ENCODE measurements around the gene ANAPC10.
"Not testable (repeated sequence)": the region's sequence is repeated elsewhere in the genome, so short reads cannot be mapped to it uniquely, and the experiment has no call there.

Gene ANAPC10

DNA sequence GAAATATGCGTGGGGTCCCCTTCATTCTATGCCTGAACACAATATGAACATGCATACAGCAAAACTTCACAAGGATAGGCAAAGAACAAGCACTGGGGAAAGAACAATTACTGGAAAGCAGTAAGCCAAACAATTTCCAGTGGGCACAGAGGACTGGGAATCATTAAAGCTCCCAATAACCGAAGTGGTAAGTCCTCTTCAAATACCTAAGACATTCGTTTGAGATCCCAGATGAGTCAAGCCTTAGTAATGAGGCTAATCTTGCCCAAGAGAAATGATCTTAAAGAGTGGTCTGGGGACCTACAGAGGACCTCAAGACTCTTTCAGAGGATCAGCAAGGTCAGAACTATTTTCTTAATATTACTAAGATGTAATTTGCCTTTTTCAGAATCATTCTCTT, 28.6 kb downstream of the ANAPC10 start:
- DNase-seq, result no peak

DNA sequence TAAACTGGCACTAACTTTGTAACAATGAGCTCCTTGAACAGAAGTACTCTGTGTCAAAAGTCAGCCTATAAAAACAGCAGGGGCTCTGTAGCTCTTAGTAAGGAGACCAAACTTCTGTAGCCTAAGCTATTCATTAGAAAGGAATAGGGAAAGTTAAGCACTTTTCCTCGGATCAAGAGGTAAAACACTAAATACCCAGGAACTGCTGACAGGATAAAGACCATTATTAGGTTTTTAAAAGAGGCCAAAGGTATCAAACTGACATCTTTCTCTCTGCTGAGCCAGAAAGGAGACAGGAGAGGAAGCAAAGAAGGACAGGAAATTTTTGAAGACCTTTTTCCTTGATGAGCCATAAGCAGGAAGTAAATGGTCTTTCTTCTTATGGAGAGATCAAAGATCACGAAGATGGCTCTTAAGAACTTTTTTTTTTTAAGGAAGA, 31.9 kb downstream of the ANAPC10 start:
- DNase-seq, result no peak

DNA sequence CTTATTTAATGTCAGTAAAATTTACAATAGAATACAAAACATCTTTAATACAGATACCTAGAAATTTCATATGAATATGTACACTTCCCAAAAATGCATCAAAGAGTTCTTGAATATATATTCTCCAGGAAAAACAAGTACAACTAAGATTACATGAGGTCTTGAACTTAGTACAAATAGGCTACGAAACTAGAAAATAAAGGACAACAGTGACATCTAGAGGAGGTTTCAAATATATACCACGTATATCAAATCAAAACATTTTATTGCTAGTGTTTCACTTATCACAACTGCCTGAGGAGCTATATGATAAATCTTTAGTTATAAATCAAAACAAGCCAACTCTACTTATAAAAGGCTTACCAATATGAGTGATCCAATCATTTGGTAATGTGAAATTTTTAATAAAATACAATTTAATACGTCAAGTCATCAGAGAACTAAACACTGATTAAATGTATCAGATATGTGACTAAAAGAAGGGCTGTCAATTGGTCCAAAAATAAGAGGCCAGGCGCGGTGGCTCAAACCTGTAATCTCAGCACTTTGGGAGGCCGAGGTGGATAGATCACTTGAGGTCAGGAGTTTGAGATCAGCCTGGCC, 36.6 kb downstream of the ANAPC10 start:
- no peak for DNase-seq

DNA sequence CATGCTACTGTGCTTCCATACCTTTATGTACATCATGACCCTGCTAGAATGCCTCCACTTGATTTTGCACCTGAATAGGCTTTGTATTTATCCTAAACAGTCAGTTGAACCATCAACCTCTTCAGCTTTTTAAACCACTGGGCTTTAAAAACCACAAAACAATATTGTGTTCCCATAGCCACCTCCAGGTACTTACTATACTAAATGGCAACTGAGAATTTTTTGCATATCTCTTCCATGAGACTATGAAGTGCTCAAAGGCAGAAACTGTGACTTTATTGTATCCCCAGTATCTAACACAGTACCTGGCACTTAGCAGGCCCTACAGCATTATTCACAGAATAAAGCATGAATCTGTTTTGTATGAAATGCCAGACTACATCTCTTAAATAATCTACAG, 39.7 kb downstream of the ANAPC10 start:
- DNase-seq, result no peak

DNA sequence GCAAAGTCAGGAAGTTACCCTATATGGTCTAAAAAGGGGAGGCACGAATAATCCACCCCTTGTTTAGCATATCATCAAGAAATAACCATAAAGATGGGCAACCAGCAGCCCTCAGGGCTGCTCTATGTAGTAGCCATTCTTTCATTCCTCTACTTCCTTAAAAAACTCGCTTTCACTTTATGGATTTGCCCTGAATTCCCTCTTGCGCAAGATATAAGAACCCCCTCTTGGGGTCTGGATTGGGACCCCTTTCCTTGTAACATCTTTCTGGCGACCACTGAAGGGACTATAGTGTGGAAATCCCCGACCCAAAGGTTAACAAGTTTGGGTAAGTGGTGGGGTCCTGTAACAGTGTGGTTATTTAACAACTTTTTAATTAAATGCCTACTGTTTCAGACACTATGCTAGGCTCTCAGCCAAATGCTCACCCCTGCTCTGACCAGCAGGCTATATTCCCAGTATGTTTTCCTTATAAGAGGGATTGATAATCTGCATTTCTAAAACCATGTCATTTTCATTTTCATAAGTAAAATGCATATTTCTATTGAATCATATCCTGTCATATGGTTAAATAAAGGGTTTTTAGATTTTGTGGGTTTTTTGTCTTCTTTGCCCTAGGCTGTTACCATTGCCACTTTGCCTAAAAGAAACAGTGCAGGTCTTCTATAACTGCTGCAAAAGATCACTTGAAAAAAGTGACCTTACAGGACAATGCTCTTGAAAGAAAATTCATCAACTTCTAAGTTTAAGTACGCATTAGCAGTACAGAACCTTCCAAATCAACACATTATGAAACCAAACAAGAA, 41.5 kb downstream of the ANAPC10 start:
- DNase-seq, result no peak

DNA sequence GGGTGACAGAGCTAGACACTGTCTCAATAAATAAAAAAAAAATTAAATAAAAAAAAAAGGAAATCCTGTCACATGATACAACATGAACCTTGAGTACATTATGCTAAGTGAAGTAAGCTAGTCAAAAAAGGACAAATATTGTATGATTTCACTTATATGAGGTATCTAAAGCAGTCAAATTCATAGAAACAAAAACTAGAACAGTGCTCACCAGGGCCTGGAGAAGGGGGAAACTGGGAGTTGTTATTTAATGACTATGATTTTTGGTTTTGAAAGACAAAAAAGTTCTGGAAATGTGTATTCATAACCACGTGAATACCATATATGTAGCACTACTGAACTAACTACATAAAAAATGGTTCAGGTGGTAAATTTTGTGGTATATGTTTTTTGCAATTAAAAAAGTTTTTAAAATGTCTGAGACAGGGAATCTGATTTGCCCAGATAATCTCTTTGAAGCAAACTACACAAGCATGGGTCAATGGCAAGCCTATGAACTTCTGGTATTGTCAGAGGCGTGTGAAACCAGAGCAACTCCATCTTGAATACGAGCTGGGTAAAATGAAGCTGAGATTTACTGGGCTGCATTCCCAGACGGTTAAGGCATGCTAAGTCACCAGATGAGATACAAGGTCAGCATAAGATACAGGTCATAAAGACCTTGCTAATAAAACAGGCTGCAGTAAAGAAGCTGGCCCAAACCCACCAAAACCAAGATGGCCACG, 42.3 kb downstream of the ANAPC10 start:
- no peak for DNase-seq

DNA sequence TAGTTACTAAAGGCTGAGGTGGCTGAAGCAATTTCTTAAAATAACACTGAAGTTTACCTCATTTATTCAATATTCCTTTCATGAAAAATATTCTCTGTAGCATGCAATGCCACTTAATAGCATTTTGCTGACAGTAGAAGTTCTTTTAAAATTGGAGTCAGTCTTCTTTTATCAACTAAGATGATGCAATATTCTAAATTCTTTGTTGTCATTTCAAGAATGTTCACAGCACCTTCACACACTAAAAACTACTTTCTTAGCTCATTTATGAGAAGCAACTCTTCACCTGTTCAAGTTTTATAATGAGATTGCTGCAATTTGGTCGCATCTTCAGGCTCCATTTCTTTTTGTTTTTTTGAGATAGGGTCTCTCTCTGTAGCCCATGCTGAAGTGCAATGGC, 48.8 kb downstream of the ANAPC10 start:
- DNase-seq, result no peak

DNA sequence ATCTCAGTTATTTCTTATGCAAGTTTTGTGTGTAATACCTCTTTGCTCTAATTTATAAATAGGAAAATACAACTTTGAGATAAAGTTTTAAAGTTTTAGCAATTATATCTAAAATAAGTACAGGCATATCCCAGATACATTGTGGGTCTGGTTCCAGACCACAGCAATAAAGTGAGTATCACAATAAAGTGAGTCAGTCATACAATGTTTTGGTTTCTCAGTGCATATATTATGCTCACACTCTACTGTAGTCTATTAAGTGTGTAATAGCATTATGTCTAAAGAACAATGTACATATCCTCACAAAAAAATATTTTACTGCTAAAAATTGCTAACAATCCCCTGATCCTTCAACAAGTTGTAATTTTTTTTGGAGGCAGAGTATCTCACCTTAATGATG, 49.2 kb downstream of the ANAPC10 start:
- DNase-seq, result no peak

DNA sequence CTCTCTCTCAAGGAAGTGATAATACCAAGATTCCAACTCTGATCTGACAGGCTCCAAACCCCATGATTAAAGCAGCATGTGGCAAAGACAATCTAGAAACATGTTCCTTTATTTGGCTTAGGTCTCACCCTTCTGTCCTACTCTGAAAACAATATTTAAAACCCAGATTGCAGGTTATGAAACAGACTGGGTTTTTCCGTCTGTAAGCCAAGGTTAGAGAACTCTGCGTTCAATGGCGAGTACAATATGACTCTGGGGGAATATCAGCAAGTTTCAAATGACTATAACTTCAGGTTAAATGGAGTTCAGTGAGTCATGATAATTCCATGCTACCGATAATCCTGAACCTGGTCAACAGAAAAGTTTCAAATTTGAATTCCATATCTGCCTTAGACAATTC, 50.8 kb downstream of the ANAPC10 start:
- no peak for DNase-seq

DNA sequence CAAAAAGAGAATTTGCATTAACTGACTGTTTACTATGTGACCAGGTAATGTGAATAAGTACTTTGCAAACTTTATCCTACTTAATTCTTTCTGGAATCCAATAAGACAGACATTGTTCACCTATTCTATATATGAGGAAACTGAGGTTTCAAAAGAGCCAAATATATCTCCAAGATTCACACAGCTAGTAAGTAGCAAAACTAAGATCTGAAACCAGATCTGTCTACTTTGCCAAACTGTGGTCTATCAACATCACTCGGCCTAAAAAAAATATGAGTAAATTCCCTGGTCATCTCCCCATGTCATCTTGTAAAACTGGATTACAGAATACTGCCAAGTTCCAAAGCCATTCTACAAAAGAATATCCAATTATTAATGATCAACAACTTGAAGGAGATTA, 52.8 kb downstream of the ANAPC10 start:
- no peak for DNase-seq

DNA sequence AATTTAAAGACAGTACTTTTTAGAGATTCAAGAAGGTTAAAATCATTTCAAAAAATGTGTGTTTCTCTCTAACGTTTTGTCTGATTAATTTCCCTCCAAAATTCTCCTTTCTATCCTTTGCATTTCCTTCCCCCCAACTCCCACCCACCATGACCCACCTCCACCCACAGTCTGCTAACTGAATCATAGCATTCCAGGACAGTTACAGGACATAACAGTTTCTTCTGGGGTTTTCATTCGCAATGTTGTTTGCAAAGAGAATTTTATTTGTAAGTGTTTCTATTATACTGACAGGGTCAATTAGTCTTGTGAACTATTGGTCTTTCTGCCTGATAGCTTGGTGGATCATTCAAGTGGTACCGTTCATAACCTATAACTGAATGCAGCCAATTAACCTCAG, 53.7 kb downstream of the ANAPC10 start:
- no peak for DNase-seq

DNA sequence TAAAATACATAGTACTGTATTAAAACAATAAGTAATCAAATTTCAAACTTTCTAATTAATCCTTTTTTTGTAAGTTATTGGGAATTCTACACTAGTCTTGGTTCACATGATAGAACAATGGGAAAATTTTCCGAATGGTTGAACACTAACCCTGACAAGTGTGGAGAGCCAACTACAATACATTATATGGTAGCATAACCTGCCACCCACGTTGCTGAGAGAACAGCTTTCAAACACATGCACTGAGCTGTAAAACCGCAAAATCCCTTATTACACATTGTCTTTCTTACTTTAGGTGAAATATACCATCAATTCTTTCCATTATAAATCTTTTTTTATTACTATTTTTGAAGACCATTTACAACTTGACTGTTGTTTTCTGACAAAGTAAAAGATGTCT, 54.7 kb downstream of the ANAPC10 start:
- no peak for DNase-seq

DNA sequence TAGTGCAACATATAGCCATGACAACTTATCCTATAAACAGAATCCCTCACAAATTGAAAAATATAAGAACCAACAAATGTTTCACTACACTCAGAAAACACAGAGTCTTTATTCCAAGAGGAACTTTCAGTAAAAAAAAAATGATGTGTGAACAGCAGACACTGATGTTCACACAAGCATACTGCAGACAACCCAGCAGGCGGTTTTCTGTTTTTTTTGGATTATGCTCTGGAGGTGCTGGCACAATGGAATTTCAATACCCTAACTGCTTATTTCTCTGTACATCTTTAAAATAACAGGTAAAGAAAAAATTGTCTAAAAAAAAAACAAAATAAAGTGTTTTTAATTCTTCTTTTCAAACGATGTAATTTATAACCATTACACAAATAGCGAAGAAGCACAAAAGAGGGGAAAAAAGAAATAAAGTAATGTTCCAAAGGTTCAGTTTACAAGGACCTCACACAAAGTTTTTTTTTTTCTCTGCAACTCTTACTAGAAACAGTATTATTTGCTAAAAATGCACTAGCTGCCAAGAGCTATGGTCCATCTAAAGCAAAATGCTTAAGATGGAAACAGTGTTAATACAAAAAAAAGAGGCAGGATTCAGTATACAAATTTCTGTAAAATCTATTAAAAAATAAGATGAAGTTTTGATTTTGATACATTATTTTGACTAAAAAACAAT, 55.3 kb downstream of the ANAPC10 start:
- DNase-seq, result no peak

DNA sequence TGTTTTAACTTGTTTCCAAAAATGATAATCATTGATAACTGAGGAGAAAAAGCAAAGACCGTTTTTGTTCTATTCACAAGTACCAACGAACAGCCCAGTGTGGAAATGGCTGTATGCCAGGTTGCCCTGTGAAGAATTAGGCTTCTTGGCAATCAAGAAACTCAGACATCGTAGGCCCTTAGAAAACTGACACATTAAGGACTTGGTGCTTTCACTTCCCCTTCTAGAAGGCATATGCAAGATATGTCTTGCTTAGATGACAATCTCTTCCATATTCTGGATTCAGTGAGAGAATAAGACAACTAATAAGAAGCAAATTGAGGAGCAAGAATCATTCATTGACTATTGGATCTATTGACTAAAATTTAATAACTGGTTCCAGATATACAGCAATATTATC, 56.6 kb downstream of the ANAPC10 start:
- DNase-seq, result no peak

DNA sequence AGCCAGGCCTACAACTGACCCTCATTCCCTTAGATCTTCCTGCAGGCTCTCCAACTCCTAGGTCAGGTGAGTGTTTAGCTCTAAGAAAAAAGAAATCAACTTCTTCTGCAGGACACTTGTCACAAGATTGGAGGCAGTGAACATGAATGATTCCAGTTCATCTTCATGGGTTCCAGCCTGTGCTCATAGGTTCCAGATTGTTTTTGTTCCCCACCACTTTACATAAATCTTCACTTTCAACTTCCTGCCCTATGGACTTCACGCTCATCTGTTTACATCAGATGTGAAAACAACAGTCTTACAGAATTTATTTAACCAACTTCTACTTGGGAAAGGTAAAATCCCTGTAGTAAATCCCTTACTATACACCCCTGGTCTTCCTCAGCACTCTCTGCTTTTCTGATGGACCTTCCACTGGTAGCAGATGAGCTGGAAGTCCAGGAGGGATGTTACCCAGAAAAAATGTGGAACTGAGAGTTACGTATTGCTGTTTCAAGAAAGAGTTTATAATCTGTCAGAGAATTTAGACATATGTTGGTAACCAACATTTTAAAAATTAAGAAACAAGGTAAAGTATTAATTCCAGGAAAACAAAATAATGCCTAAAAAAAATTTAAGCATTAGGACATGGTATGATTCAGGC, 62.4 kb downstream of the ANAPC10 start:
- DNase-seq, result no peak

DNA sequence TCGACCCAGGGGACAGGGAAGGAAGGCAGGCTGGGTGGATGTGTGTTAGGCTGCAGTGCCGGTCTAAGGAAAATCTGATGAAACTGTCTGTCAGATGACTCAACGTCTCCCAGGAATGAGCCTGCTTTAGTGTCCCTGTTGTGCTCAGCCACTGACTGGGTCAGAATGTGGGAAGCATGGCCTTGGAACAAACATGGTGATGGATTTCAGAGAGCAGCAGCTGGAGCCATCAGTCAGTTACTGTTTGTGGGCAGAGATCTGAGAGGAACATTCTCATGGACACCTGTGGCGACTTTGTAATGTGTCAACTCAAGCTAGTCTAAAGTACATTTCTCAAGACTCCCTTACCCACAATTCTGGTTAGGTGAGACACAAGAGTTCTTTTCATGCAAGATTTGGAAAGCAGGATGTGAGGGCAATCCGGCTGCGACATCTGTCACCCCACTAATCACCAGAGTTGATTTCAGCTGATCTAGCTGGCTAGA, 63.2 kb downstream of the ANAPC10 start:
- DNase-seq, result no peak

DNA sequence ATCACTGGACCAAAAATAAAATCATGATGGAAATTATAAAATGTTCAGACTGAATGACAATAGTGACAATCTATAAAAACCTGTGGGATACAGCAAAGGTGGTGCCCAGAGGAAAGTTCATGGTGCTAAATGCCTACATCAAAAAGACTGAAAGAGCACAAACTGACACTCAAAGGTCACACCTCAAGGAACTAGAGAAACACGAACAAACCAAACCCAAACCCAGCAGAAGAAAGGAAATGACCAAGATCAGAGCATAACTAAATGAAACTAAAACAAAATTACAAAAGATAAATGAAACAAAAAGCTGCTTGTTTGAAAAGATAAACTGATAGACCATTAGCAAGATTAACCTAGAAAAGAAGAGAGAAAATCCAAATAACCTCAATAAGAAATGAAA, 78.7 kb downstream of the ANAPC10 start:
- DNase-seq, result no peak

DNA sequence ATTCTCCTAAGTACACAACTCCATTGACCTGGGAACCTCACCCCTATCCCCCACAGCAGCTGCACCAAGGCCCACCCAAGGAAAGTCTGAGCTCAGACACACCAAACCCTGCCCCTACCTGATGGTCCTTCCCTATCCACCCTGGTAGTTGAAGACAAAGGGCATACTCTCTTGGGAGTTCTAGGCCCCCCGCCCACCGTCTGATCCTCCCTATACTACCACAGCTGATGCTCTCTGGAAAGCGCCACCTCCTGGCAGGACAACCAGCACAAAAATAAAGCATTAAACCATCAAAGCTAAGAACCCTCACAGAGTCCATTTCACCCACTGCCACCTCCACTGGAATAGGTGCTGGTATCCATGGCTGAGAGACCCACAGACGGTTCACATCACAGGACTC, 83.6 kb downstream of the ANAPC10 start:
- no peak for DNase-seq

DNA sequence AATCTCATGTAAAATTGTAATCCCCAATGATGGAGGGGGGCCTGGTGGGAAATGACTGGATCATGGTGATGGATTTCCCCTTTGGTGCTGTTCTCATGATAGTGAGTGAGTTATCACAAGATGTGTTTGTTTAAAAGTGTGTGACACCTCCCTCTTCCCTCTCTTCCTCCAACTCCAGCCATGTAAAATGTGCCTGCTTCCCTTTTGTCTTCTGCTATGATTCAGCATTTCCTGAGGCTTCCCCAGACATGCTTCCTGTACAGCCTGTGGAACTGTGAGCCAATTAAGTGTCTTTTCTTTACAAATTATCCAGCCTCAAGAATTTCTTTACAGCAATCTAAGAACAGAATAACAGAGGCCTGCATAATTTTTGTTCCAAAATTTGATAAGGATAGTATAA, 85.2 kb downstream of the ANAPC10 start:
- no peak for DNase-seq

DNA sequence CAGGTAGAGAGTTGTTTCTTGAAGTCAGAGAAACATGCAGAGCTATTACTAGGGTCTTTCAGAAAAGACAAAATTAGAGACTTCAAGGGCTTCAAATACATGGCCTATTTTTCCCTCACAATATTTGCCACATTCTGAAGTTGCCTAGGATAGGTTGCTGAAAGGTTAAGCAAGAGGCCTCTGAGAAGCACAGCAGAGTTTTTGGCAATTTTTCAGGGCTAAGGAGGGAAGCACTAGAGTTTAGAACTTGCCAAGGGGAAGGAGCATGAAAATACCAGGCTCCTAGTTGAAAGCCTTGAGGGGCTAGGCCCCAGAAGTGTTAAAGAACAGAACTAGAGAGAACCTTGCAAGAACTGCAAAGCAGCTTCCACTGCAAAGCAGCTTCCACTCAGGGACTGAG, 86.4 kb downstream of the ANAPC10 start:
- no peak for DNase-seq

DNA sequence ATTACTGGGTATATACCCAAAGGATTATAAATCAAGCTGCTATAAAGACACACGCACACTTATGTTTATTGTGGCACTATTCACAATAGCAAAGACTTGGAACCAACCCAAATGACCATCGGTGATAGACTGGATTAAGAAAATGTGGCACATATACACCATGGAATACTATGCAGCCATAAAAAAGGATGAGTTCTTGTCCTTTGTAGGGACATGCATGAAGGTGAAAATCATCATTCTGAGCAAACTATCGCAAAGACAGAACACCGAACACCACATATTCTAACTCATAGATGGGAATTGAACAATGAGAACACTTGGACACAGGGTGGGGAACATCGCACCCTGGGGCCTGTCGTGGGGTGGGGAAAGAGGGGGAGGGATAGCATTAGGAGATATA, 87.7 kb downstream of the ANAPC10 start:
- DNase-seq, result not testable (repeated sequence)

DNA sequence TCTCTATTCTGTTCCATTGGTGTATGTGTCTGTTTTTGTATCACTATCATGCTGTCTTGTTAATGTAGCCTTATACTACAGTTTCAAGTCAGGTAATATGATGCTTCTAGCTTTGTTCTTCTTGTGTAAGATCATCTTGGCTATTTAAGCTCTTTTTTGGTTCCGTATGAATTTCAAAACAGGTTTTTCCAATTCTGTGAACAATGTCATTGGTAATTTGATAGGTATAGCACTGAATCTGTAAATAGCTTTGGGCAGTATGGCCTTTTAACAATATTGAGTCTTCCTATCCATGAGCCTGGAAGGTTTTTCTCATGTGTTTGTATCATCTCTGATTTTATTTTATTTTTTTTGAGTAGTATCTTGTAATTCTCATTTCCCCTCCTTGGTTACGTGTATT, 94.3 kb downstream of the ANAPC10 start:
- no peak for DNase-seq

DNA sequence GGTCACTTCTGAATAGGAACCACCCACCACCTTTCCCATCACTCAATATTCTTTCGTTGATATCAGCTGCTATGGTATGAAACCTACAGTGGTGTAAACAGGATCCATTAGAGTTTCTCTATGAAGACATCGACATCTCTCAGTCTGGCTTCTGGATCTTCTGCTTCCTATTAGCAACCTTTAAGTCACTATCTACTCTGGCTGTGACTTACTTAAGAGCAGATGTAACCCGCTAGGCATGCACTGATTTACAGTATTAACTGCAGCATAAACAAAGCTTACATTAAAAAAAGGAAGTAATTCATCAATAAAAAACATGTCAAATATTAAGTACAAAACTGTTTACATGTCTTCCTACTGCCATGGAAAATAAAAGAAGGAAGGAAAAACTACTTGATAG, 96.4 kb downstream of the ANAPC10 start:
- no peak for DNase-seq

Measured in effector CD8-positive, alpha-beta T cell (primary cell).